ES-I3 (cell line): ENCODE measurements around the gene CGNL1.

Source experiments
- H3K36me3 ChIP-seq: 2 replicates; pipeline ENCODE4 v1.6.1; 2013; ENCODE audit warnings: mild to moderate bottlenecking, low read length, control low read depth, moderate library complexity; ENCODE audit not compliant: insufficient read depth
- H3K4me1 ChIP-seq: 2 replicates; pipeline ENCODE4 v1.6.1; 2013; ENCODE audit warnings: mild to moderate bottlenecking, control low read depth, low read length; ENCODE audit not compliant: insufficient read depth
- H3K9ac ChIP-seq: 2 replicates; pipeline ENCODE4 v1.6.1; 2013; ENCODE audit warnings: low read depth, mild to moderate bottlenecking, low read length, moderate library complexity
- H3K9me3 ChIP-seq: 2 replicates; pipeline ENCODE4 v1.6.1; 2013; ENCODE audit warnings: mild to moderate bottlenecking, low read length, moderate library complexity; ENCODE audit not compliant: control insufficient read depth, insufficient read depth

Gene CGNL1

GRCh38 chr15:57363661-57364060, 12.6 kb upstream of the CGNL1 start:
- no peaks in the 10 kb centered on the region; the same call in 1 of the 2 replicates for H3K9me3 ChIP-seq
- no peaks in the 10 kb centered on the region for H3K36me3 ChIP-seq
- H3K4me1 ChIP-seq, result peaks cover 8% of the 10 kb centered on the region
- H3K9ac ChIP-seq, result no peak overlapping the region

- Histone ChIP-seq H3K4me1 (peaks cover 8% of the 10 kb centered on the region), H3K36me3 (no peaks in the 10 kb centered on the region), H3K9me3 (no peaks in the 10 kb centered on the region; the same call in 1 of the 2 replicates), H3K9ac (no peak overlapping the region)
These were observed 11.9 kb upstream of the CGNL1 start for GRCh38 chr15:57364282-57365007.

GRCh38 chr15:57367556-57367955, 8.7 kb upstream of the CGNL1 start:
- H3K9me3 ChIP-seq, result no peaks in the 10 kb centered on the region
- H3K36me3 ChIP-seq, result no peaks in the 10 kb centered on the region
- H3K4me1 ChIP-seq, result peaks cover 14% of the 10 kb centered on the region
- no peak overlapping the region for H3K9ac ChIP-seq

- no peaks in the 10 kb centered on the region for H3K9me3 ChIP-seq
- no peak overlapping the region for H3K9ac ChIP-seq
- H3K4me1 ChIP-seq, result peaks cover 5% of the 10 kb centered on the region; the same call in 1 of the 2 replicates
- no peaks in the 10 kb centered on the region for H3K36me3 ChIP-seq
These were observed 5.4 kb upstream of the CGNL1 start for GRCh38 chr15:57370929-57371328.

GRCh38 chr15:57373251-57373881, 2.9 kb upstream of the CGNL1 start:
- Histone ChIP-seq H3K4me1 (peaks cover 13% of the 10 kb centered on the region), H3K9ac (no peak overlapping the region), H3K36me3 (no peaks in the 10 kb centered on the region), H3K9me3 (no peaks in the 10 kb centered on the region)

GRCh38 chr15:57373882-57374276, 2.4 kb upstream of the CGNL1 start:
- peaks cover 15% of the 10 kb centered on the region for H3K4me1 ChIP-seq
- no peaks in the 10 kb centered on the region for H3K36me3 ChIP-seq
- H3K9ac ChIP-seq, result no peak overlapping the region
- H3K9me3 ChIP-seq, result no peaks in the 10 kb centered on the region

DNA sequence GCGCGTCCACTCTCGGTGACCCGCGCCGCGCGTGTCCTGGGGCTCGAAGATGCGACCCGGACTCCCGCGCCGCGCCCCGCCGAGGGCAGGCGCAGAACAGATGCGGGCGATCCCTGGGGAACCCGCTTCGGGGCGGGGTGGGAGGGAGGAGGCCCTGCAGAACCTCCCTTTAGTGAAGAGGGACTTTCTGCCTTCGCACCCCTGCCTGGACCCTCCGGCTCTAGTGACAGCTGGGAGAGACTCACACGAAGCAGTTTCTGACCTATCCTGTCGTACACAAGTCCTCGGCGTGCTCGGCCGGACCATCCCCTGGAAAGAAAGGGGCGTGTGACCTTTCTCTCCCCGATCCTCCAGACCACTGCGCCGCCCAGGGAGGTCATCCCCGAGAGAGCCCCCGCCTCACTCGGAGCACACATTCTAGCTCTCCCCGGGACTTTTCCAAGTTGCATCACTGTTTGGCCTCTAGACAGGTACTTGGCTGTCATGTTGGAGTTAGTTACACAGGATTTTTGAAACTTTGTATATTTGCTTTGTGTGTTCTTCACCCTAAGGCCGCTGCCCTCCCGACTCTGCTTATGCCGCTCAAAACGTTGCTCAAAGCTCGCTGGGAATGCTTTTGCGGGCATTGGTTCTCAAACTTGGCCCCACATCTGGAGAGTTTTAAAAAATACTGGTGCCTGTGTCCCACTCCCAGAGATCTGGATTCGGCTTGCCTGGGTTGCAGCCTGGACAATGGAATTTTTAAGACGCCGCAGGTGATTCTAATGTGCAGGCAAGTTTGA, 582 bp downstream of the CGNL1 start:
- Histone ChIP-seq H3K9ac (peak overlapping the region; percentile 91), H3K9me3 (no peaks in the 10 kb centered on the region), H3K4me1 (peaks cover 20% of the 10 kb centered on the region), H3K36me3 (no peaks in the 10 kb centered on the region)

GRCh38 chr15:57377478-57377847, 1.2 kb downstream of the CGNL1 start:
- H3K9ac ChIP-seq, result peak overlapping the region; percentile 91
- H3K36me3 ChIP-seq, result no peaks in the 10 kb centered on the region
- H3K9me3 ChIP-seq, result no peaks in the 10 kb centered on the region
- peaks cover 23% of the 10 kb centered on the region for H3K4me1 ChIP-seq

GRCh38 chr15:57379487-57379886, 3.2 kb downstream of the CGNL1 start:
- no peaks in the 10 kb centered on the region for H3K9me3 ChIP-seq
- H3K9ac ChIP-seq, result no peak overlapping the region
- peaks cover 31% of the 10 kb centered on the region for H3K4me1 ChIP-seq
- no peaks in the 10 kb centered on the region for H3K36me3 ChIP-seq

GRCh38 chr15:57380854-57381253, 4.5 kb downstream of the CGNL1 start:
- Histone ChIP-seq H3K9ac (no peak overlapping the region), H3K9me3 (no peaks in the 10 kb centered on the region), H3K4me1 (peaks cover 43% of the 10 kb centered on the region), H3K36me3 (no peaks in the 10 kb centered on the region)

DNA sequence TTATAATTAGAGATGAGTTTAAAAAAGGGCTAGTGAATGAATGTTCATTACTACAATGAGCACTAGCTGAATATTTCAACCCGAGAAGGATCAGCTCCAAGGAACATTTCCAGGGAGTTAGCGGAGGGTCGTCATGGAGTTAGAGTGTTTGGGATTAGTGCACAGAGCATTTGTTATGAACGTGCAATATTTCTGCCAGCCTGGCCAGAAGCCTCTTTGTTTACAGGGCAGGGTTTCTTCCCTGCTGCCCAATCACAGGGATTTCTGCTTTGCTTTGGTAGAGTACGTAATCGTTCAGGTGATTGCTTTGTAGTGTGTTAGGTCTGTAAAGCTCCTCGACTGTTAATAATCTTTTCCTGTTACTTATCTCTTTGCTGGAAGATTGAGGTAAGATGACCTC, 5.9 kb downstream of the CGNL1 start:
- no peaks in the 10 kb centered on the region for H3K9me3 ChIP-seq
- H3K4me1 ChIP-seq, result peaks cover 56% of the 10 kb centered on the region
- H3K9ac ChIP-seq, result no peak overlapping the region
- no peaks in the 10 kb centered on the region for H3K36me3 ChIP-seq

DNA sequence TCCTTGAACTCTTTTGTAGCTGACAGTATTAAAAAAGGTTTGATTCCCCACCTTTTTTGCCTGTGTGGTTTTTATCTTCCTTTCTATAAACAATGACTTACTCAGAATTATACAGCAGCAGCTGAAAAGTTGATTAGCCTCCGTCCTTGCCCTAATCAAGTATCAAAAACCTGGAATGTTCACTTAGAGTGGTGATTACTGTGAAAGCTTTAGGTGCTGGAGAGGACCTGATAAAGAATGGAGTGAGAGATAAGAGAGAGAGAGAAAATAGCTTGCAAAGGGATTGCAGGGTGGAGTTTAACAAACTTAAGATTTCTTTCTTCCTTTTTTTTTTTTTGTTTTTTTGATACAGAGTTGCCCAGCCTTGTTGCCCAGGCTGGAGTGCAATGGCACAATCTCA, 6.7 kb downstream of the CGNL1 start:
- H3K9ac ChIP-seq, result no peak overlapping the region
- H3K36me3 ChIP-seq, result no peaks in the 10 kb centered on the region
- peaks cover 57% of the 10 kb centered on the region for H3K4me1 ChIP-seq
- H3K9me3 ChIP-seq, result no peaks in the 10 kb centered on the region

GRCh38 chr15:57384024-57384423, 7.7 kb downstream of the CGNL1 start:
- Histone ChIP-seq H3K9me3 (no peaks in the 10 kb centered on the region), H3K4me1 (peaks cover 63% of the 10 kb centered on the region), H3K9ac (no peak overlapping the region), H3K36me3 (no peaks in the 10 kb centered on the region)

GRCh38 chr15:57384816-57385215, 8.5 kb downstream of the CGNL1 start:
- no peak overlapping the region for H3K9ac ChIP-seq
- peaks cover 61% of the 10 kb centered on the region for H3K4me1 ChIP-seq
- no peaks in the 10 kb centered on the region for H3K36me3 ChIP-seq
- no peaks in the 10 kb centered on the region for H3K9me3 ChIP-seq
